IPS-18a (cell line): ENCODE measurements around the gene MMEL1.

Experiments used
- H3K27ac ChIP-seq: one replicate; pipeline ENCODE4 v1.5.1; 2013; ENCODE audit warnings: low read length
- H3K27me3 ChIP-seq: one replicate; pipeline ENCODE4 v1.6.1; 2013; ENCODE audit warnings: mild to moderate bottlenecking, low read length; ENCODE audit not compliant: control insufficient read depth, insufficient read depth
- H3K36me3 ChIP-seq: one replicate; pipeline ENCODE4 v1.6.1; 2013; ENCODE audit warnings: low read depth, low read length; ENCODE audit not compliant: control insufficient read depth
- H3K4me1 ChIP-seq: one replicate; pipeline ENCODE4 v1.6.1; 2013; ENCODE audit warnings: low read depth, low read length; ENCODE audit not compliant: control insufficient read depth
- H3K4me3 ChIP-seq: one replicate; pipeline ENCODE4 v1.5.1; 2013; ENCODE audit warnings: low read length
- H3K9ac ChIP-seq: one replicate; pipeline ENCODE4 v1.6.1; 2013; ENCODE audit warnings: mild to moderate bottlenecking, low read length, moderate library complexity
- H3K9me3 ChIP-seq: one replicate; pipeline ENCODE4 v1.6.1; 2013; ENCODE audit warnings: low read depth, low read length; ENCODE audit not compliant: control insufficient read depth

The MMEL1 gene

DNA sequence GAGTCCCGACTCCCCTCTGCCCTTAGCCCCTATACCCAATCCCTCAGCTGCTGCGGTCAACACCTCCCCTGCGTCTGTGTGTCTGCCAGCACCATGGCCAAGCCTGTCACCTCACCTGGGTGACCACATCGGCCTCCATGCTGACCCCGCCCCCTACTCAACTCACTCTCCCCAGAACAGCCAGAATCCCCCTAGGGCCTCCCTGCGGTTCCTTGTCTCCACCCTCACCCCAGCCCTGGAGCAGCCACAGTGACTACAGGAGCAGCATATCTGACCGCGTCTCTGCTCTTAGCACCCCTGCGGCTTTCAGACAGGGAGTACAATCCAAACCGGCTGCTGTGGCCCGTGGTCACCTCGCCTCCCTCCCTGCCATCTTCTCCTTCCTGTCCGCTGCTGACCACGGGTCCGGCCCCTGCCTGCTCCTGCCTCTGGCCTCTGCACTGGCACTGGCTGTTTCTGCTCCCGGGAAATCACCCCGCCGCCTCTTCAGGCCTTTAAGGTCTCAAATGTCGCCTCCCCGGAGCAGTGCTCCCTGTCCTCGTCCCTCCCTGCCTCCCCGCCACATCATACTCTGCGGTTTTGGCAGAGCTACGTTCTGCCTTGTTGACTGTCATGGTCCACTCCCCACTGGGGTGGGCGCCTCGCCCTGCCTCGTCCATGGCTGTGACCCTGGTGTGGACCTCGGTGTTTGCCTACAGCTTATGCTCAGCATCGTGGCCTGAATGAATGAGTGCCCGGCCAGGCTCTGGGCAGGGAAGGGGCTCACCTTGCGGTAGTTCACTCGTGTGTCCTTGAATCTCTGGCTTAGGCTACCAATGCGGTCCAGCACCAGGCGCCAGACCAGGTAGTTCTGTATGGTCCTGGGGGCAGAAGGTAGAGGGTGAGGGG is 35.1 kb downstream of the MMEL1 start:
- no peaks in the 10 kb centered on the region for H3K9me3 ChIP-seq
- no peaks in the 10 kb centered on the region for H3K27me3 ChIP-seq
- no peaks in the 10 kb centered on the region for H3K4me1 ChIP-seq
- no peaks in the 10 kb centered on the region for H3K36me3 ChIP-seq
- H3K9ac ChIP-seq, result no peak overlapping the region
- no peak overlapping the region for H3K27ac ChIP-seq
- no peak overlapping the region for H3K4me3 ChIP-seq

DNA sequence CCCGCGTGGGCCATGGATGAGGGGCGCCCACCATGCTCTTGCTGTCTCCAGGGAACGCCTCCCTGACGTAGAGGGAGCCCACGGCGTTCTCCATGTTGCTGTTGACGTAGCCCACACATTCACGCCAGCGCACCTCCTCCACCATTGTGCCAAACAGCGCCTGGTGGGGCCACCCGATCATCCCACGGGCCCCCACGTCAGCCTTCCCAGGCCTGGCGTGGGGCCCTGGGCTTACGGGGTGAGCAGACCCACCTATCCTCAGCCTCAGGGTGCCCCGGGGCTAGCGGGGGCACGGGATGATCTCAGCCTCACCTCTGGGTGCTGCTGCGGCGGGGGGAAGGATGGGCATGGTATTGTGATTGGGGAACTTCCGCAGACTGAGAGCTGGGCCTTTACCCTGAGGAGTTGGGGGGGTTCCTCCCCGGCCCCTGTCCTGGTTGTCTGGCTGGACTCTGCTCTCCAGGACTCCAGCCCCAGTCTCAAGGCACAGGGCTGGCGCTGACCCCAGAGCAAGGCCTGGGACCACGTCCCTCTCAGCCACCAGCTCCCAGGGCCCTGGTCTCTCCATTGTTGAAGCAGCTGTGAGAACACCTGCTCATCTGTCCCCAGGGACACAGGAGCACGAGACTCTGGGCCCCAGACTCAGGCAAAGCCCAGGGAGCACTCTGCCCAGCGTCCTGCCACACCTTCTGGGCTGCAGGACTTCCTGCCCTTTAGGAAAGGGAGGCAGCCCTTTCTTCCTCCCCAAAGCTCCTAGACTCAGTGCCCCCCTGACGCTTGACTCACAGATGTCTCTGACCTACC is 36.1 kb downstream of the MMEL1 start:
- Histone ChIP-seq H3K4me3 (no peak overlapping the region), H3K9ac (no peak overlapping the region), H3K9me3 (no peaks in the 10 kb centered on the region), H3K27ac (no peak overlapping the region), H3K36me3 (no peaks in the 10 kb centered on the region), H3K4me1 (no peaks in the 10 kb centered on the region), H3K27me3 (no peaks in the 10 kb centered on the region)

DNA sequence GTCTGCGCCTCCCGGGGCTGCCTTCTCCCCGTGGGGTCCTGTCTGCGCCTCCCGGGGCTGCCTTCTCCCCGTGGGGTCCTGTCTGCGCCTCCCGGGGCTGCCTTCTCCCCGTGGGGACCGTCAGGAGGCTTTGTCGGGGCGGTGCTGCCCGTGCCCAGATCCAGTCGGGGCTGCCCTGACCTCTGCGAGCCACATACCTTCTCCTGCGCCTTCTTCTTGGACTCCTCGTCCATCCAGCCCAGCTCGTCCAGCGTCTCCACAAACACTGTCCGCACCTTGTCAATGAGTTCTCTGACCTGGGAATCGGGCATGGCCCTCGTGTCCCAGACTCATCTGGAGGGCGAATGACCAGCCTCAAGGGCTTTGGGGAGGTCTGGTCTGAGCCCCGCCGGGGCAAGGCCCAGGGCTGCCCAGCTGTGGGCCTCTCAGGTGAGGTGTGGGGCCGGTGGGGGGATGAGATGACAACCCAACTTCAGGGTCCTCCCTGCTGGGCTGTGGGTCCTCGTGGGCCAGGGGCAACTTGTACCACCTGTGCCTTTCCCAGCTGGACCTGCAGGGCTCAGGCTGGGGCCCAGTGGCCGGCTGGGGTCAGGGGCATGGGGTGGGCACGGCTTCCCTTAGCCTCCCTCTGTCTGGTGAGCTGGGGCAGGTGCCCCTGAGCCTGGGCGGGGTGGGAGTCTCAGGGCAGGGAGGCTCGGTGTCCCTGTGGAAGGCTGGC is 36.8 kb downstream of the MMEL1 start:
- Histone ChIP-seq H3K4me1 (no peaks in the 10 kb centered on the region), H3K9me3 (no peaks in the 10 kb centered on the region), H3K9ac (no peak overlapping the region), H3K27me3 (no peaks in the 10 kb centered on the region), H3K4me3 (no peak overlapping the region), H3K36me3 (no peaks in the 10 kb centered on the region), H3K27ac (no peak overlapping the region)

DNA sequence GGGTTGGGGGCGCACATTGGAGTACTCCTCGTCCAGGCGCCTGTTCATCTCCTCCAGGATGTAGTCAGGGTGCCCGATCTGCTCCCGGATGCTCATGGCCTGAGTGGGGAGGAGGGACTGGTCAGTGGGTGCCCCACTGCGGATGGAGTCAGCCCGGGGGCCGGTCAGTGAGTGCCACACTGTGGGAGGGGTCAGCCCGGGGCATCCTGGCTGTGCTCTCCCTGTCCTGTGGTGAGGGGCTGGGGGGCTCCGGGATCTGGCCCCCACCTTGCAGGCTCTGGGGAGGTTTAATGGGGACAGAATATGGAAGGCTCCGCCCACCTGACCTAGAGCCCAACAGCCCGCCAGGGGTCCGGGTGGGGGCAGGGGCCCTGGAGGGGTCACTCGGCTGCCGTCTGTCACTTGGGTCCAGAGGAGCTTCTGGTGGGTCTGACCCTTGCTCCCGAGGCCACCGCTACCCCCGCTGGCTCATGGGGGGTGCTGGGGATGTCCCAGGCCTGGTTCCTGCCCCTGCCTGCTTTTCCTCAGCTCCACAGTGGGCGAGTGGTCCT is 37.5 kb downstream of the MMEL1 start:
- Histone ChIP-seq H3K4me1 (no peaks in the 10 kb centered on the region), H3K9me3 (no peaks in the 10 kb centered on the region), H3K36me3 (no peaks in the 10 kb centered on the region)

GRCh38 chr1:2594641-2595131 is 38.1 kb downstream of the MMEL1 start:
- H3K27me3 ChIP-seq, result no peaks in the 10 kb centered on the region
- no peak overlapping the region for H3K4me3 ChIP-seq
- no peaks in the 10 kb centered on the region for H3K36me3 ChIP-seq
- H3K9ac ChIP-seq, result no peak overlapping the region
- no peak overlapping the region for H3K27ac ChIP-seq
- H3K9me3 ChIP-seq, result no peaks in the 10 kb centered on the region
- no peaks in the 10 kb centered on the region for H3K4me1 ChIP-seq

More for the DNA sequence above, 37.5 kb downstream of the MMEL1 start:
- Histone ChIP-seq H3K27ac (no peak overlapping the region), H3K9ac (no peak overlapping the region), H3K4me3 (no peak overlapping the region), H3K27me3 (no peaks in the 10 kb centered on the region)

DNA sequence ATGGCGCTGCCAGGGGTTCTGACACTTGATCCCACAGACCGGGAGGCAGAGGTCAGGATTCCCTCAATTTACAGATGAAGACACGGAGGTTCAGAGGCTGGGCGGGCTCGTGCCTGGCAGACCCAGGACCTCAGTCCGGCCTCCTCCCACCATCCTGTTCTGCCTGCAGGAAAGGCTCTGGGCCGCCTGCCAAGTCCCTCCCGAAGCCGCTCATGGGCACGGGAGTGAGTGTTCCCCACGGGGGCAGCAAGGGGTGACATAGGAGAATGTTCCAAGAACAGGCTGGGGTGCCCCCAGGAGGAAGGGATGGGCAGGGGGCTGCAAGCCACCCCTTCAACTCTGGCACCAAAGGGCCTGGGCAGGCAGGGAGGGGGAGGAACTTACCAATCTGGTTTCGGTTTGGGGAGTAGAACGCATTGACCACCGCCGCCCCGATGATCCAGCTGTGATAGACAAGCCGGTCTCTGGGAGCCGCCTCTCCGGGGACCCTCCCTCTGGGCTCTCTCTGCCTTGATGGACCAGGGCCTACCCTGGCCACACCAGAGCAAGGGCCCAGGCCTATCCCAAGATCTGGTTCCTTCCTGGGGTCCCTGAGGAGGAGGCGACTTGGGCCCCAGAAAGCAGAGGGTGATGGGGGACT is 38.7 kb downstream of the MMEL1 start:
- H3K9ac ChIP-seq, result no peak overlapping the region

GRCh38 chr1:2593251-2593878 is 39.5 kb downstream of the MMEL1 start:
- Histone ChIP-seq H3K4me1 (no peaks in the 10 kb centered on the region), H3K27me3 (no peaks in the 10 kb centered on the region), H3K36me3 (no peaks in the 10 kb centered on the region), H3K9ac (no peak overlapping the region), H3K4me3 (no peak overlapping the region), H3K27ac (no peak overlapping the region), H3K9me3 (no peaks in the 10 kb centered on the region)

More for the DNA sequence above, 38.7 kb downstream of the MMEL1 start:
- no peaks in the 10 kb centered on the region for H3K4me1 ChIP-seq
- H3K27ac ChIP-seq, result no peak overlapping the region
- no peaks in the 10 kb centered on the region for H3K9me3 ChIP-seq
- H3K27me3 ChIP-seq, result no peaks in the 10 kb centered on the region
- H3K36me3 ChIP-seq, result no peaks in the 10 kb centered on the region
- no peak overlapping the region for H3K4me3 ChIP-seq

DNA sequence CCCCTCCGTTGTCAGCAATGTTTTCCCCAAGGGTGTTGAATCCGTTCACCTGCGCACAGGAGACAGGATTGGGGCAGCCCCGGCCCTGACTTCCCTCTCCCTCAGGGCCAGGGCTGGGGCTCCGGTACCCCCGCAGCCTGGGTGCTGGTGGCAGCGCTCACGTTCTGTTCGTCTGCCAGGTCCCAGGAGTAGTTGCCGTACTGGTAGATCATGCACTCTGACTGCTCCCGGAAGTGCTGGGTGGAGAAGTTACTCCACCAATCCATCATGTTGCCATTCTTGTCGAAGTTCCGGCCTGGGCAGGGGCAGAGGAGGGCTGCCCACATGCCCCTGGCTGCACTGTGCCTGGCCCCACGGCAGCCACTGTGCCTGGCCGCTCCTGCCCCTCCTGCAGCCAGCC is 40.1 kb downstream of the MMEL1 start:
- Histone ChIP-seq H3K4me1 (no peaks in the 10 kb centered on the region), H3K9ac (no peak overlapping the region), H3K36me3 (no peaks in the 10 kb centered on the region)

DNA sequence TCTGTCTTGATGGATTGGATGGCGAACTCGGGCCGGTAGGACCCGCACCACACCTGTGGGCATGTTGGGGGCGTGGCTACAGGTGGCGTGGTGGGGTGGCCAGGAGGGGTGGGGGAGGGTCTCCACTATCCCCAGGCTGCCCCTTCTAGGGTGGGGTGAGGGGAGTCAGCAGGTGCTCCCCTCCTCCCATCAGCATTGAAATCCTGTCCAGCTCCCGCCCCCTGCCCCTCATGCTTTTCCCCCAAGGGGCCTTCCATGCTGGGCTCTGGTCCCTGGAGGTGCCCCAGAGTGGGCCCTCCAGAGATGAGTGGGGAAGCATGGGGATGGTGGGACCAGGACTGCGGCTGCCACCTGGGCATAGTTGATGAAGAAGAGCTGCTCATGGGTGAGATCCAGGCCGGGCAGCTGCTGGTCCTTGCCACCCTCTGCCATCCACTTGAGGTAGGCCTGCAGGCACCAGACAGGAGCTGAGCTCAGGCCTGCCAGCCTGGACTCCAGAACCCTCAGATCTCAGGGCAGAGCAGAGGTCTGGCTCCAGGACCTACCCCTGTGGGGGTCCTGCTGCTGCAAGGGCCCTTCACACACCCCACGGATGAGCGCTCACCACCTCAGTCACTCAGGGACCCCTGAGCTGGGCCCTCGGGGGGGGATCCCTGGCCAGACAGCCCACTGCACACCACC is 41.1 kb downstream of the MMEL1 start:
- Histone ChIP-seq H3K4me3 (no peak overlapping the region), H3K9me3 (no peaks in the 10 kb centered on the region), H3K36me3 (no peaks in the 10 kb centered on the region), H3K27me3 (no peaks in the 10 kb centered on the region), H3K9ac (no peak overlapping the region), H3K27ac (no peak overlapping the region), H3K4me1 (no peaks in the 10 kb centered on the region)

More for the DNA sequence above, 40.1 kb downstream of the MMEL1 start:
- Histone ChIP-seq H3K4me3 (no peak overlapping the region), H3K9me3 (no peaks in the 10 kb centered on the region), H3K27ac (no peak overlapping the region), H3K27me3 (no peaks in the 10 kb centered on the region)

- Histone ChIP-seq H3K27me3 (no peaks in the 10 kb centered on the region), H3K4me1 (no peaks in the 10 kb centered on the region)
Observed at GRCh38 chr1:2591233-2591580, 41.6 kb downstream of the MMEL1 start.

More at GRCh38 chr1:2591233-2591580, 41.6 kb downstream of the MMEL1 start:
- H3K4me3 ChIP-seq, result no peak overlapping the region
- H3K27ac ChIP-seq, result no peak overlapping the region
- no peaks in the 10 kb centered on the region for H3K9me3 ChIP-seq
- no peak overlapping the region for H3K9ac ChIP-seq
- H3K36me3 ChIP-seq, result no peaks in the 10 kb centered on the region
